MM.1S (cell line): Measurements from ENCODE around the gene TLCD1.

Experiments used
- DNase-seq: peaks from one replicate; pipeline ENCODE4 v3.0.0-alpha.2; 2015
- H2AFZ ChIP-seq: fragments of 300-600 bp; sonication (generic); 2 replicates; pipeline ENCODE4 v1.6.0; 2016; ENCODE audit warnings: antibody characterized with exemption, low read length
- H3F3A ChIP-seq: fragments of 300-600 bp; sonication (generic); 2 replicates; pipeline ENCODE4 v1.6.1; 2016; ENCODE audit warnings: mild to moderate bottlenecking, antibody characterized with exemption, low read length, moderate library complexity, mixed read lengths; ENCODE audit not compliant: insufficient read depth
- H3K27ac ChIP-seq: fragments of 300-600 bp; sonication (generic); 2 replicates; pipeline ENCODE4 v1.5.1; 2016; ENCODE audit warnings: mild to moderate bottlenecking, low read length
- H3K27me3 ChIP-seq: fragments of 300-600 bp; sonication (generic); replicated peaks from 2 replicates; pipeline ENCODE4 v1.6.0; 2016; ENCODE audit warnings: low read length; ENCODE audit not compliant: insufficient read depth
- H3K36me3 ChIP-seq: fragments of 300-600 bp; sonication (generic); replicated peaks from 2 replicates; pipeline ENCODE4 v1.6.1; 2016; ENCODE audit warnings: mild to moderate bottlenecking, low read length, mixed read lengths; ENCODE audit not compliant: insufficient read depth
- H3K4me1 ChIP-seq: fragments of 300-600 bp; sonication (generic); 2 replicates; pipeline ENCODE4 v1.6.1; 2016; ENCODE audit warnings: low read length, mixed read lengths
- H3K4me2 ChIP-seq: fragments of 300-600 bp; sonication (generic); 2 replicates; pipeline ENCODE4 v1.6.0; 2016; ENCODE audit warnings: low read depth, low read length
- H3K4me3 ChIP-seq: fragments of 300-600 bp; sonication (generic); 2 replicates; pipeline ENCODE4 v1.5.1; 2016; ENCODE audit warnings: low read length, mixed read lengths
- H3K79me2 ChIP-seq: fragments of 300-600 bp; sonication (generic); 2 replicates; pipeline ENCODE4 v1.6.1; 2016; ENCODE audit warnings: mixed run types, low read length, mixed read lengths
- H3K9ac ChIP-seq: fragments of 300-600 bp; sonication (generic); 2 replicates; pipeline ENCODE4 v1.6.1; 2016; ENCODE audit warnings: low read length, mixed read lengths
- H3K9me2 ChIP-seq: fragments of 300-600 bp; sonication (generic); replicated peaks from 2 replicates; pipeline ENCODE4 v1.6.1; 2016; ENCODE audit warnings: mild to moderate bottlenecking, low read length, mixed read lengths; ENCODE audit not compliant: insufficient read depth
- H3K9me3 ChIP-seq: fragments of 300-600 bp; sonication (generic); replicated peaks from 2 replicates; pipeline ENCODE4 v1.6.1; 2016; ENCODE audit warnings: mild to moderate bottlenecking, low read length, mixed read lengths; ENCODE audit not compliant: insufficient read depth
- H4K20me1 ChIP-seq: fragments of 300-600 bp; sonication (generic); 2 replicates; pipeline ENCODE4 v1.6.1; 2016; ENCODE audit warnings: mild to moderate bottlenecking, low read length, moderate library complexity, mixed read lengths; ENCODE audit not compliant: insufficient read depth
- EZH2 ChIP-seq: fragments of 300-600 bp; sonication (generic); optimal IDR thresholded peaks from 2 replicates; pipeline ENCODE3; 2017; ENCODE audit warnings: low read depth, mild to moderate bottlenecking, antibody characterized with exemption, low read length, mixed read lengths
- EZH2phosphoT487 ChIP-seq: fragments of 300-600 bp; sonication (generic); IDR thresholded peaks from 2 replicates; pipeline ENCODE4 v1.6.1; 2018; ENCODE audit warnings: antibody characterized with exemption, low read length
- TF ChIP-seq, protein P1 (sequence below): fragments of 300-600 bp; sonication (generic); IDR thresholded peaks from 2 replicates; pipeline ENCODE4 v1.5.1; 2016; ENCODE audit warnings: antibody characterized with exemption, low read length, mixed read lengths

The TLCD1 gene, protein sequence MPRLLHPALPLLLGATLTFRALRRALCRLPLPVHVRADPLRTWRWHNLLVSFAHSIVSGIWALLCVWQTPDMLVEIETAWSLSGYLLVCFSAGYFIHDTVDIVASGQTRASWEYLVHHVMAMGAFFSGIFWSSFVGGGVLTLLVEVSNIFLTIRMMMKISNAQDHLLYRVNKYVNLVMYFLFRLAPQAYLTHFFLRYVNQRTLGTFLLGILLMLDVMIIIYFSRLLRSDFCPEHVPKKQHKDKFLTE

DNA sequence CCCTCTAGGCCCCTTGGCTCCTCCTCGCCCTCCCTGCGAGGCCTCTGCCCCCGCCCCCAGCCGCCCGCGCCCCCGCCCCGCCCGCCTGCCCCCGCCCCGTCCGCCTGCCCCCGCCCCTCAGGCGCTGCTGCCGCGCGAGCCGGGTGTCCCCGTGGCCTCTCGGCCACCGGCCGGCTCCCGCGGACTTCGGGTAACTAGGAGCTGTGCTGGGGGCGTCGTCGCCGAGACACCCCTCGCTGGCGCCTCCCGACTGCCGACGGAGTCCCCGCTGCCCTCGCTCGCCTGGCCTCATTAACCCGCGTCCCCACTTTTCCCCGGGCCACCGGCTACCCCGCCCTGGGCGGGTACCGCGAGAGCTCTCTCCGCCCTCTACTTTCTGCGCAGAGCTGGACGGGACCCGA lies at the start of gene TLCD1:
TSS of gene TLCD1 (minus strand) at position 8 of the 401 bp plus-strand sequence. CDS start 136 bp downstream, outside the sequence.
- Histone ChIP-seq H3K27ac (peak within 1 kb of the TSS; percentile 98), H3K27me3 (no peaks in the 10 kb centered on the region)

DNA sequence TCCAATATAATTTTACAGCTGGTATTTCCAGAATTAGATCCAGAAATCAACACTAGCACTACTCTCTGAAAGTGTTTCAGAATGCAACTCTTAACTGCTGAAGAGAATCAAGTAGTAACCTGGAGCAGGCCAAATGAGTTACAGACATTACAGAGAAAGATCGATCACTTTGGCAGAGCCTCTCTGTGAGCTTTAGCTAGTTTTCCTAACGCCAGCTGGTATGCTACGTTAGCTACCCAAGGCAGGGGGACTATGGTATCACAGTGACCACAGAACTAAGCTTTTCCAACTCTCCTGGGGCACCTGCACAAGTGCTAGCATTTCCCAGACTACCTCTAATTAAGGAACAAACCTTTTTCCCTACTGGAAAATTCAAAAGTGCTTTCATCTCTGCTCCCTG lies 48.2 kb upstream of the TLCD1 start:
- H4K20me1 ChIP-seq, result no peaks in the 10 kb centered on the region
- H3K9me2 ChIP-seq, result no peaks in the 10 kb centered on the region
- H3F3A ChIP-seq, result no peaks in the 10 kb centered on the region
- DNase-seq, result no peak
- no peaks in the 10 kb centered on the region for H3K4me1 ChIP-seq
- H2AFZ ChIP-seq, result no peak overlapping the region
- no peaks in the 10 kb centered on the region for H3K9me3 ChIP-seq
- H3K79me2 ChIP-seq, result peaks cover 8% of the 10 kb centered on the region; the same call in 1 of the 2 replicates
- H3K4me3 ChIP-seq, result no peak overlapping the region
- H3K9ac ChIP-seq, result no peak overlapping the region
- TF ChIP-seq EZH2phosphoT487 (no peak), EZH2 (no peak)
- TF ChIP-seq, protein P1, sequence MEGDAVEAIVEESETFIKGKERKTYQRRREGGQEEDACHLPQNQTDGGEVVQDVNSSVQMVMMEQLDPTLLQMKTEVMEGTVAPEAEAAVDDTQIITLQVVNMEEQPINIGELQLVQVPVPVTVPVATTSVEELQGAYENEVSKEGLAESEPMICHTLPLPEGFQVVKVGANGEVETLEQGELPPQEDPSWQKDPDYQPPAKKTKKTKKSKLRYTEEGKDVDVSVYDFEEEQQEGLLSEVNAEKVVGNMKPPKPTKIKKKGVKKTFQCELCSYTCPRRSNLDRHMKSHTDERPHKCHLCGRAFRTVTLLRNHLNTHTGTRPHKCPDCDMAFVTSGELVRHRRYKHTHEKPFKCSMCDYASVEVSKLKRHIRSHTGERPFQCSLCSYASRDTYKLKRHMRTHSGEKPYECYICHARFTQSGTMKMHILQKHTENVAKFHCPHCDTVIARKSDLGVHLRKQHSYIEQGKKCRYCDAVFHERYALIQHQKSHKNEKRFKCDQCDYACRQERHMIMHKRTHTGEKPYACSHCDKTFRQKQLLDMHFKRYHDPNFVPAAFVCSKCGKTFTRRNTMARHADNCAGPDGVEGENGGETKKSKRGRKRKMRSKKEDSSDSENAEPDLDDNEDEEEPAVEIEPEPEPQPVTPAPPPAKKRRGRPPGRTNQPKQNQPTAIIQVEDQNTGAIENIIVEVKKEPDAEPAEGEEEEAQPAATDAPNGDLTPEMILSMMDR, result no peak
- no peak overlapping the region for H3K4me2 ChIP-seq
- no peaks in the 10 kb centered on the region for H3K36me3 ChIP-seq
- no peak overlapping the region for H3K27ac ChIP-seq
- H3K27me3 ChIP-seq, result no peaks in the 10 kb centered on the region

More for the DNA sequence above, at the start of gene TLCD1:
- Histone ChIP-seq H3K9me2 (no peaks in the 10 kb centered on the region), H3K4me2 (peak within 1 kb of the TSS; percentile 99), H2AFZ (peak within 1 kb of the TSS; percentile 92), H4K20me1 (0 out of 2 replicates have a peak, but pooled peaks cover 13% of the 10 kb centered on the region), H3K36me3 (0 out of 2 replicates have a peak, but pooled peaks cover 12% of the 10 kb centered on the region), H3K79me2 (peaks cover 24% of the 10 kb centered on the region), H3K4me1 (peaks cover 4% of the 10 kb centered on the region; the same call in 1 of the 2 replicates), H3K9ac (peak within 1 kb of the TSS; percentile 87), H3K9me3 (no peaks in the 10 kb centered on the region), H3F3A (peaks cover 70% of the 10 kb centered on the region), H3K4me3 (peak within 1 kb of the TSS; percentile 79)
- TF ChIP-seq, protein P1, result no peak
- TF ChIP-seq EZH2phosphoT487 (no peak), EZH2 (no peak)
- peak; percentile 70 for DNase-seq

GRCh38 chr17:28773736-28774135 lies 47.7 kb upstream of the TLCD1 start:
- Histone ChIP-seq H3K9me3 (no peaks in the 10 kb centered on the region), H3K27me3 (no peaks in the 10 kb centered on the region), H3K27ac (no peak overlapping the region), H2AFZ (no peak overlapping the region), H3K9ac (no peak overlapping the region), H4K20me1 (no peaks in the 10 kb centered on the region), H3K79me2 (peaks cover 3% of the 10 kb centered on the region; the same call in 1 of the 2 replicates), H3K36me3 (no peaks in the 10 kb centered on the region), H3K4me2 (no peak overlapping the region), H3K9me2 (no peaks in the 10 kb centered on the region), H3K4me3 (no peak overlapping the region), H3K4me1 (no peaks in the 10 kb centered on the region), H3F3A (no peaks in the 10 kb centered on the region)
- no peak for DNase-seq
- TF ChIP-seq EZH2phosphoT487, result no peak

GRCh38 chr17:28765038-28765437 lies 39.0 kb upstream of the TLCD1 start:
- peaks cover 9% of the 10 kb centered on the region for H3F3A ChIP-seq
- H2AFZ ChIP-seq, result no peak overlapping the region
- no peak overlapping the region for H3K9ac ChIP-seq
- H3K27ac ChIP-seq, result no peak overlapping the region
- H3K79me2 ChIP-seq, result peaks cover 7% of the 10 kb centered on the region; the same call in 1 of the 2 replicates
- H3K4me3 ChIP-seq, result no peak overlapping the region
- no peaks in the 10 kb centered on the region for H3K36me3 ChIP-seq
- H3K9me2 ChIP-seq, result no peaks in the 10 kb centered on the region
- H3K4me1 ChIP-seq, result peaks cover 12% of the 10 kb centered on the region
- no peak overlapping the region for H3K4me2 ChIP-seq
- H3K27me3 ChIP-seq, result no peaks in the 10 kb centered on the region
- H3K9me3 ChIP-seq, result no peaks in the 10 kb centered on the region
- no peaks in the 10 kb centered on the region for H4K20me1 ChIP-seq
- DNase-seq, result no peak
- TF ChIP-seq EZH2 (no peak), EZH2phosphoT487 (no peak)
- TF ChIP-seq, protein P1, result no peak
